ENCODE data around the gene ZNF846.

DNA sequence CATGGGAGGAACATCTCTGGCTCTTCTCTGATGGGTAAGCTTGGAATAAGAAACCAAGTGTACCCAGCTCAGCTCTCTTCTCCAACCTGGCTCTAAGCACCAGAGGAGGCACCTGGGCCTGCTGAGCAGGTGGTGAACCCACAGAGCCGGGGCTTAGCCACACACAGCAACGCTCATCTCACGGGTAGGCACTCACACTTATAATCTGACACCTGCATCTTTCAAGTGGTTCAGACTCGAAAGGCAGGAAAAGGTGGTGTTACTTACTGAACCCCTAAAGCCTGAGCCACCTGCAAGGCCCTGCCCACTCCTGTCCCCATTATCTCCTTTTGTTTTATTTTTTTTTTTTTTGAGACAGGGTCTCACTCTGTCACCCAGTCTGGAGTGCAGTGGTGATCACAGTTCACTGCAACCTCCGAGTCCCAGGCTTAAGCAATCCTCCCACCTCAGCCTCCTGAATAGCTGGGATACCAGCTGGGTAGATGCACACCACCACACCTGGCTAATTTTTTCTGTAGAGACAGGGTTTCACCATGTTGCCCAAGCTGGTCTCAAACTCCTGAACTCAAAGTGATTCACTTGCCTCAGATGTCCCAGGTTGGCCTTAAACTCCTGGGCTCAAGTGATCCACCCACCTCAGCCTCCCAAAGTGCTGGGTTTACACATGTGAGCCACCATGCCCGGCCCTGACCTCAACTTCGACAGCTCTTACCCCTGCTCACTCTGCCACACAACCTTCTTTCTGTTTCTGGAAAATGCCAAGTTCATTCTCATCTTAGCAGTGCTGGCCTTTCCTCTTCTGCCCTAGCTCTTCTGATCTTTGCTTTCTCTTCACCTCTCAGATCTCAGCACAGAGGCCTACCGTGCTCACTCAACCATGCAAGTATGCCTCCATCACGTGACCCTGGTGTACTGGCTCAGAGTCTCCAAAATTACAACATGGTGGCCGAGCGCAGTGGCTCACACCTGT is 40.6 kb upstream of the ZNF846 start:
- TF ChIP-seq, protein P1, sequence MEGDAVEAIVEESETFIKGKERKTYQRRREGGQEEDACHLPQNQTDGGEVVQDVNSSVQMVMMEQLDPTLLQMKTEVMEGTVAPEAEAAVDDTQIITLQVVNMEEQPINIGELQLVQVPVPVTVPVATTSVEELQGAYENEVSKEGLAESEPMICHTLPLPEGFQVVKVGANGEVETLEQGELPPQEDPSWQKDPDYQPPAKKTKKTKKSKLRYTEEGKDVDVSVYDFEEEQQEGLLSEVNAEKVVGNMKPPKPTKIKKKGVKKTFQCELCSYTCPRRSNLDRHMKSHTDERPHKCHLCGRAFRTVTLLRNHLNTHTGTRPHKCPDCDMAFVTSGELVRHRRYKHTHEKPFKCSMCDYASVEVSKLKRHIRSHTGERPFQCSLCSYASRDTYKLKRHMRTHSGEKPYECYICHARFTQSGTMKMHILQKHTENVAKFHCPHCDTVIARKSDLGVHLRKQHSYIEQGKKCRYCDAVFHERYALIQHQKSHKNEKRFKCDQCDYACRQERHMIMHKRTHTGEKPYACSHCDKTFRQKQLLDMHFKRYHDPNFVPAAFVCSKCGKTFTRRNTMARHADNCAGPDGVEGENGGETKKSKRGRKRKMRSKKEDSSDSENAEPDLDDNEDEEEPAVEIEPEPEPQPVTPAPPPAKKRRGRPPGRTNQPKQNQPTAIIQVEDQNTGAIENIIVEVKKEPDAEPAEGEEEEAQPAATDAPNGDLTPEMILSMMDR (IDR thresholded peaks at IDR 0.05): no peak
- TF ChIP-seq POLR2A (IDR thresholded peaks at IDR 0.05): no peak
